GM06990 (cell line): Measurements from ENCODE around the gene TMEM123.

Experiments used
- DNase-seq: peaks from one replicate; pipeline ENCODE4 v3.0.0-alpha.2; 2011; ENCODE audit not compliant: insufficient read length; ENCODE audit errors: extremely low read depth
- H3K27me3 ChIP-seq: replicated peaks from 2 replicates; pipeline ENCODE4 v1.6.0; 2011; ENCODE audit warnings: low read length; ENCODE audit not compliant: control insufficient read depth, insufficient read depth
- H3K36me3 ChIP-seq: 2 replicates; pipeline ENCODE4 v1.5.1; 2011; ENCODE audit warnings: low read length; ENCODE audit not compliant: control insufficient read depth, insufficient read depth
- H3K4me3 ChIP-seq: replicated peaks from 2 replicates; pipeline ENCODE4 v1.5.1; 2011; ENCODE audit warnings: low read depth, mild to moderate bottlenecking, control low read depth, low read length
- CTCF ChIP-seq: IDR thresholded peaks from 2 replicates; pipeline ENCODE4 v1.5.1; 2011; ENCODE audit warnings: low read length, control low read depth, mild to moderate bottlenecking, inconsistent platforms; ENCODE audit not compliant: insufficient read depth, poor library complexity, severe bottlenecking

TMEM123 gene

GRCh38 chr11:102426570-102426969, 26.0 kb downstream of the TMEM123 start:
- Histone ChIP-seq H3K27me3 (no peaks in the 10 kb centered on the region), H3K36me3 (no peaks in the 10 kb centered on the region; the same call in 1 of the 2 replicates), H3K4me3 (no peak overlapping the region)
- TF ChIP-seq CTCF = no peak
- DNase-seq = no peak

GRCh38 chr11:102426000-102426399, 26.6 kb downstream of the TMEM123 start:
- Histone ChIP-seq H3K4me3 (no peak overlapping the region), H3K36me3 (no peaks in the 10 kb centered on the region; the same call in 1 of the 2 replicates), H3K27me3 (no peaks in the 10 kb centered on the region)
- DNase-seq = no peak
- no peak for TF ChIP-seq CTCF

GRCh38 chr11:102423936-102424335, 28.6 kb downstream of the TMEM123 start:
- TF ChIP-seq CTCF = no peak
- H3K27me3 ChIP-seq = no peaks in the 10 kb centered on the region
- no peaks in the 10 kb centered on the region; the same call in 1 of the 2 replicates for H3K36me3 ChIP-seq
- no peak for DNase-seq
- H3K4me3 ChIP-seq = no peak overlapping the region

GRCh38 chr11:102422817-102423712, 29.5 kb downstream of the TMEM123 start:
- no peak for DNase-seq
- H3K36me3 ChIP-seq = no peaks in the 10 kb centered on the region; the same call in 1 of the 2 replicates

GRCh38 chr11:102421261-102421660, 31.3 kb downstream of the TMEM123 start:
- no peak for DNase-seq
- TF ChIP-seq CTCF = no peak
- Histone ChIP-seq H3K4me3 (no peak overlapping the region), H3K27me3 (no peaks in the 10 kb centered on the region), H3K36me3 (no peaks in the 10 kb centered on the region; the same call in 1 of the 2 replicates)

More at GRCh38 chr11:102422817-102423712, 29.5 kb downstream of the TMEM123 start:
- H3K27me3 ChIP-seq = no peaks in the 10 kb centered on the region
- TF ChIP-seq CTCF = no peak
- H3K4me3 ChIP-seq = no peak overlapping the region

- Histone ChIP-seq H3K4me3 (no peak overlapping the region), H3K36me3 (no peaks in the 10 kb centered on the region; the same call in 1 of the 2 replicates), H3K27me3 (no peaks in the 10 kb centered on the region)
- TF ChIP-seq CTCF = no peak
- DNase-seq = no peak
Measured at GRCh38 chr11:102420547-102420946, 32.0 kb downstream of the TMEM123 start.
